OCI-LY3 (cell line): Measurements from ENCODE around the gene GALNT14.

Experiments
- H2AFZ ChIP-seq: fragments of 200-600, 300-600 bp; shearing (Covaris generic); 2 replicates; pipeline ENCODE4 v1.6.0; 2014; ENCODE audit warnings: antibody characterized with exemption, low read depth, low read length
- H3K27ac ChIP-seq: fragments of 200-600, 300-600 bp; sonication (generic); 2 replicates; pipeline ENCODE4 v1.5.1; 2014; ENCODE audit warnings: mild to moderate bottlenecking, low read length, moderate library complexity, mixed read lengths
- H3K27me3 ChIP-seq: fragments of 200-600, 300-600 bp; sonication (generic); 2 replicates; pipeline ENCODE4 v1.6.1; 2014; ENCODE audit warnings: low read depth, low read length, mixed read lengths
- H3K36me3 ChIP-seq: fragments of 200-600, 300-600 bp; sonication (generic); replicated peaks from 2 replicates; pipeline ENCODE3; 2014; ENCODE audit warnings: low read depth, low read length, mixed read lengths
- H3K4me1 ChIP-seq: fragments of 300-600, 200-600 bp; sonication (generic); 2 replicates; pipeline ENCODE4 v1.6.1; 2014; ENCODE audit warnings: low read length, mixed read lengths
- H3K4me2 ChIP-seq: fragments of 200-600, 300-600 bp; sonication (generic); 2 replicates; pipeline ENCODE4 v1.6.1; 2014; ENCODE audit warnings: low read length, mixed read lengths
- H3K4me3 ChIP-seq: fragments of 300-600, 200-600 bp; sonication (generic); 2 replicates; pipeline ENCODE4 v1.5.1; 2014; ENCODE audit warnings: antibody characterized with exemption, mild to moderate bottlenecking, low read length, moderate library complexity
- H3K79me2 ChIP-seq: fragments of 300-600, 200-600 bp; shearing (Covaris generic); 2 replicates; pipeline ENCODE4 v1.6.1; 2014; ENCODE audit warnings: mild to moderate bottlenecking, low read length, mixed read lengths
- H3K9ac ChIP-seq: fragments of 300-600, 200-600 bp; shearing (Covaris generic); 2 replicates; pipeline ENCODE4 v1.6.0; 2014; ENCODE audit warnings: mild to moderate bottlenecking, low read length, moderate library complexity
- H3K9me3 ChIP-seq: fragments of 200-600, 300-600 bp; shearing (Covaris generic); 2 replicates; pipeline ENCODE4 v1.6.1; 2014; ENCODE audit warnings: low read length, mixed read lengths; ENCODE audit not compliant: insufficient read depth
- H4K20me1 ChIP-seq: fragments of 200-600, 300-600 bp; sonication (generic); 2 replicates; pipeline ENCODE4 v1.6.1; 2016; ENCODE audit warnings: low read length, mixed read lengths; ENCODE audit not compliant: insufficient read depth
- EZH2phosphoT487 ChIP-seq: fragments of 200-600 bp; shearing (Covaris generic); IDR thresholded peaks from 2 replicates; pipeline ENCODE4 v1.6.1; 2018; ENCODE audit warnings: antibody characterized with exemption, mixed run types, low read depth
- TF ChIP-seq, protein P1 (sequence below): fragments of 200-600, 300-600 bp; sonication (generic); IDR thresholded peaks from 2 replicates; pipeline ENCODE4 v1.5.1; 2014; ENCODE audit warnings: antibody characterized with exemption, low read length, low read depth

The GALNT14 gene

GRCh38 chr2:30979822-30980245 is 158.4 kb downstream of the GALNT14 start:
- H3K36me3 ChIP-seq = peaks cover 12% of the 10 kb centered on the region
- peaks cover 47% of the 10 kb centered on the region for H3K79me2 ChIP-seq
- no peaks in the 10 kb centered on the region for H3K27me3 ChIP-seq
- no peaks in the 10 kb centered on the region for H4K20me1 ChIP-seq
- peak overlapping the region; percentile 55 for H3K9ac ChIP-seq
- TF ChIP-seq, protein P1, sequence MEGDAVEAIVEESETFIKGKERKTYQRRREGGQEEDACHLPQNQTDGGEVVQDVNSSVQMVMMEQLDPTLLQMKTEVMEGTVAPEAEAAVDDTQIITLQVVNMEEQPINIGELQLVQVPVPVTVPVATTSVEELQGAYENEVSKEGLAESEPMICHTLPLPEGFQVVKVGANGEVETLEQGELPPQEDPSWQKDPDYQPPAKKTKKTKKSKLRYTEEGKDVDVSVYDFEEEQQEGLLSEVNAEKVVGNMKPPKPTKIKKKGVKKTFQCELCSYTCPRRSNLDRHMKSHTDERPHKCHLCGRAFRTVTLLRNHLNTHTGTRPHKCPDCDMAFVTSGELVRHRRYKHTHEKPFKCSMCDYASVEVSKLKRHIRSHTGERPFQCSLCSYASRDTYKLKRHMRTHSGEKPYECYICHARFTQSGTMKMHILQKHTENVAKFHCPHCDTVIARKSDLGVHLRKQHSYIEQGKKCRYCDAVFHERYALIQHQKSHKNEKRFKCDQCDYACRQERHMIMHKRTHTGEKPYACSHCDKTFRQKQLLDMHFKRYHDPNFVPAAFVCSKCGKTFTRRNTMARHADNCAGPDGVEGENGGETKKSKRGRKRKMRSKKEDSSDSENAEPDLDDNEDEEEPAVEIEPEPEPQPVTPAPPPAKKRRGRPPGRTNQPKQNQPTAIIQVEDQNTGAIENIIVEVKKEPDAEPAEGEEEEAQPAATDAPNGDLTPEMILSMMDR = peak; percentile 54
- TF ChIP-seq EZH2phosphoT487 = no peak
- H3K4me2 ChIP-seq = peak overlapping the region; percentile 59
- peak overlapping the region; percentile 90 for H3K27ac ChIP-seq
- H3K4me3 ChIP-seq = no peak overlapping the region
- no peak overlapping the region for H2AFZ ChIP-seq
- H3K4me1 ChIP-seq = peaks cover 59% of the 10 kb centered on the region
- no peaks in the 10 kb centered on the region for H3K9me3 ChIP-seq

GRCh38 chr2:30978854-30979253 is 159.4 kb downstream of the GALNT14 start:
- H3K4me1 ChIP-seq = peaks cover 59% of the 10 kb centered on the region

DNA sequence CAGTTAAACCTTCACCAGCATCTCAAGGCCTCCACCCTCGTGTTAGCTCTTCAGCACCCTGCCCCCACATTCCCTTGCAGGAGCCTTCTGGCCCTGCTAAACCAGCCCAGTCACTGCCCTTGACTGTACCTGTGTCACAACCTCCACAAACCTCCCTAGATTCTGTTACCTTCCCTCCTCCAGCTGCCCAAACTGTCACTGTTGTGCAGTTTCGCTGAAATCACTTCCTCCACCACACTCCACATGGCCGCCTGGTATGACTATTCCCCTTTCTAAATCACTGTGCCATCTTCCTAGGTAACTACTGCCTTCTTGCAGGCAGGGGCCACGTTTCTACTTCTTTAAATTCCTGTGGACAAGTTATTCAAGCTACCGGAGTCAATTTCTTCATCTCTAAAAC is 160.2 kb downstream of the GALNT14 start:
- Histone ChIP-seq H3K4me1 (peaks cover 59% of the 10 kb centered on the region), H3K4me2 (peak overlapping the region; percentile 59), H3K9me3 (no peaks in the 10 kb centered on the region), H3K27ac (peak overlapping the region; percentile 90), H3K9ac (peak overlapping the region; percentile 55), H3K79me2 (peaks cover 49% of the 10 kb centered on the region), H3K27me3 (no peaks in the 10 kb centered on the region), H2AFZ (no peak overlapping the region), H4K20me1 (no peaks in the 10 kb centered on the region), H3K36me3 (peaks cover 12% of the 10 kb centered on the region), H3K4me3 (peak overlapping the region; percentile 22)
- TF ChIP-seq EZH2phosphoT487 = no peak
- TF ChIP-seq, protein P1 = no peak

More at GRCh38 chr2:30978854-30979253, 159.4 kb downstream of the GALNT14 start:
- Histone ChIP-seq H3K4me2 (peak overlapping the region; percentile 59), H3K27me3 (no peaks in the 10 kb centered on the region), H3K36me3 (peaks cover 12% of the 10 kb centered on the region), H3K4me3 (peak overlapping the region; percentile 22; the same call in 1 of the 2 replicates), H3K9ac (peak overlapping the region; percentile 55), H4K20me1 (no peaks in the 10 kb centered on the region), H3K79me2 (peaks cover 49% of the 10 kb centered on the region), H3K27ac (peak overlapping the region; percentile 90), H2AFZ (no peak overlapping the region), H3K9me3 (no peaks in the 10 kb centered on the region)
- TF ChIP-seq EZH2phosphoT487 = no peak
- TF ChIP-seq, protein P1 = peak; percentile 64

- no peak overlapping the region for H3K4me3 ChIP-seq
- H3K27me3 ChIP-seq = no peaks in the 10 kb centered on the region
- no peak overlapping the region for H3K27ac ChIP-seq
- H3K4me2 ChIP-seq = no peak overlapping the region
- H3K9ac ChIP-seq = no peak overlapping the region
- H3K79me2 ChIP-seq = peaks cover 38% of the 10 kb centered on the region
- peaks cover 35% of the 10 kb centered on the region for H3K4me1 ChIP-seq
- no peaks in the 10 kb centered on the region for H3K9me3 ChIP-seq
- peaks cover 28% of the 10 kb centered on the region for H3K36me3 ChIP-seq
- no peak overlapping the region for H2AFZ ChIP-seq
- H4K20me1 ChIP-seq = no peaks in the 10 kb centered on the region
- TF ChIP-seq EZH2phosphoT487 = no peak
- TF ChIP-seq, protein P1 = no peak
Observed at GRCh38 chr2:30975156-30975555, 163.1 kb downstream of the GALNT14 start.
